GM08714 (cell line): ENCODE results near the gene NPAS3.
"Not testable (repeated sequence)": the region's sequence is repeated elsewhere in the genome, so short reads cannot be mapped to it uniquely, and the experiment has no call there.

Source experiments
- H3K4me3 ChIP-seq: fragments of 200-500 bp; sonication (Bioruptor generic); 2 replicates; pipeline ENCODE4 v1.5.1; 2014; ENCODE audit warnings: mild to moderate bottlenecking, low read length, inconsistent platforms
- ZNF274 ChIP-seq: IDR thresholded peaks from 2 replicates; pipeline ENCODE4 v1.6.1; 2012; ENCODE audit warnings: mild to moderate bottlenecking, low read depth, low read length

NPAS3 gene

DNA sequence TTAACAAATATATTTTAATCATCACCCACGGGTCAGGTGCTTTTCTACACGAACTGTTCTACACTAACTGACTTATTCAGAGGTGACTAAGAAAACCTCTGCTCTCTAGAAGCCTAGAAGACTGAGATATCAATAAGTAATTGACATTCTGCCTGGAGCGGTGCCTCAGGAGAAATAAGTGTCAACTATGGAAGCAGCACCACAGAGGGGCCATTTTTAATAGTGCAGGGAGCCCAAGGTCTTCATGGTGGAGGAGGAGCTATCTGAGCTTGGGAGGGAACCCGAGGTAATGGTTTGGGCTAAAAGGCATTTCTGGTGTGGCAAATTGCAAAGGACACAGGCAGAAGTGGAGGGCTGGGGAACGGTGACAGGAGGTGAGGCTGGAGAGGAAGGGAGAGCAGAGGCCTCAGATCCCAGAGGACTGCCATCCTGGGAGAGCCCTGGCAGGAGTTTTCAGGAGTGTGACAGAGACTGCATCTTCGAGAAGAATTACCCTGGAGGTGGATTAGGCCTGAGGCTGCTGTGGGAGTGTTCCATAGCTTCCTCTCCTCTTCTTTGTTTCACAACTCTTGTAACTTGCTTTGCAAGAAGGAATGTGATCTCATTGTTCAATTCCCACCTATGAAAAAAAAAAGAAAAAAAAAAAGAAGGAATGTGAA is 123.1 kb downstream of the NPAS3 start:
- no peak for TF ChIP-seq ZNF274

DNA sequence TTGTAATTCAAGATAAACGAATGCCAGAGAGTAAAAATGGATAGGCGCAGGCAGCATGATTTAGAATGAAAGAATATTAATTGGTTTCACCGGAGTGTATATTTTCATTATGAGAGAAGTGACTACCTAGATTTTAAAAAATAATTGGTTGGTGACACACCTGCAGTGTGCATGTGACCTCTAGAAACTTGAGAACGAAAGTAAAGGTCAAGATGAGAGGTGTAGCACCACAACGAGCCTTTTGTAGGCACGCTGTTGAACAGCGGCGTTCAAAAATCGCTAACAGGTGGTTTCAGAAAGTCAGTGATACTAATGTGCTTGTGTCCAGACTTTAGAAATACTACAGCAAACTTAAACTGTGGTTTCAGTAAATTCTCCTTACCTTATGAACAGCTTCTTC is 123.8 kb downstream of the NPAS3 start:
- no peak overlapping the region for H3K4me3 ChIP-seq
- TF ChIP-seq ZNF274: no peak

More for the DNA sequence above, 123.1 kb downstream of the NPAS3 start:
- H3K4me3 ChIP-seq: no peak overlapping the region

DNA sequence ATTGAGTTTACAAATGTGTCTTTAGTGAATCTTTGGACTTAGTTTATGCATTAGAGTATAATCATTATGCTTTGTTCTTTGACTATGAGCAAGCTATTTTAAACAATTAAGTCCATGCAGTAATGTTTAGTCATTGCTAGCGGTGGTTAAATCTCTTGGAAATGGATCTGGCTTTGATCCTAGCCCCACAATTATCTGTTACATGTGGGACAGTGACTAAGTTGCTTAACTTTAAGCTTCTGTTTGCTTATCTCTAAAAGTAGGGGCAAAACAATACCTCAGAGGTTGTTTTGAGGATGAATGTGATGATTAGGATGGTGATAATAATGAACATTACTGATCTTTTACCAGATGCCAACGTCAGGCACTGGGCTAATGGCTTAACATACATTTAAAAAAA is 124.2 kb downstream of the NPAS3 start:
- H3K4me3 ChIP-seq: no peak overlapping the region
- no peak for TF ChIP-seq ZNF274

DNA sequence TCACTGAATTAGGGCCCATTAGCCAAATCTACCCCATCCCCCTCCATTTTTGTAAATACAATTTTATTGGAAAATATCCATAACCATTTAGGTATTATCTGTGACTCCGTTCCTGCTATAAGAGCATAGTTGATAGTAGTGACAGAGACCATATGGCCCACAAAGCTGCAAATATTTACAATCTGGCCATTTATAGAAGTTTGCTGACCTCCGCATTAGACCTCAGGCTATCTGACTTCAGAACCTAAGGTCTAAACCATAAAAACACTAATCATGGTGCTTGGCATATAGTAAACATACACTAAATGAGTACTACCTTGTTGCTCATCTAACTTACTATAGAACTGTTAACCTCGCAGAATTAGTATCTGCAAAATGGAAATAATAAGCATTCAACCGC is 124.8 kb downstream of the NPAS3 start:
- TF ChIP-seq ZNF274: no peak

DNA sequence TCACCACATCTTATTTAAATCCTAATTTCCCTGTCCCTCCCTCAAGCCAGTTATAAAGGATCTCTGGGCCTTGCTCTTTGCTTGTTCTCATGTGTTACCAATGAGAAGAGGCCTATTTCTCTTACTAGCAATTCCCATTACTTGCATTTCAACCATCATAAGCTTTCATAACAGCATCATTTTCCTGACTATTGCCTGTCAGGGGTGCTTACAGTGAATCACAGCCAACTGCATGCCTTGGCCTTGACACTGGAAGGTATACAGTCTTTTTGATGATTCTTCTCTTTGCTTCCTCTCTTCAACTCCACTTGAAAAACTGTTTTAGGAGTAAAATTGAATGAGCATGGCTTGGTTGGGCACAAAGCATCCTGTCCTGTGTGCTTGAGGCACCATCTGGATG is 127.0 kb downstream of the NPAS3 start:
- no peak overlapping the region for H3K4me3 ChIP-seq
- TF ChIP-seq ZNF274: no peak

More for the DNA sequence above, 124.8 kb downstream of the NPAS3 start:
- no peak overlapping the region for H3K4me3 ChIP-seq

DNA sequence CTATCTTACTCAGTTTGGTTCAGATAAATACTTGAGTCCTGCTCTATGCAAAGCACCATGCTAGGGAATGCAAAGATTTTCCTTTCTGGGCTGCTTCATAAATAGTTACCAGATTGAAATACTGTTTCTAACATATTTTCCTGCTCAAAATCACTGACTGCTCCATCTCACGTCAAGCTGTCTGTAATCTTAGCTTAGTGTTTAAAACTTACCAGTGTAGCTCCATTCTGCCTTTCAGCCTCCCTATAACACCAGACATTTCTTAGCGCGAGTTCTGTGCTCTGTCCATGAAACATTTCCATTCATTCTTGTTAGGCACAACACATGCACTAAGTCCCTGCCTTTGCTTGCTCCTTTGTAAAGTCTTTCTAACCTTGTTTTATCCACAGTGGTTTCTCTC is 129.4 kb downstream of the NPAS3 start:
- no peak overlapping the region for H3K4me3 ChIP-seq
- no peak for TF ChIP-seq ZNF274

DNA sequence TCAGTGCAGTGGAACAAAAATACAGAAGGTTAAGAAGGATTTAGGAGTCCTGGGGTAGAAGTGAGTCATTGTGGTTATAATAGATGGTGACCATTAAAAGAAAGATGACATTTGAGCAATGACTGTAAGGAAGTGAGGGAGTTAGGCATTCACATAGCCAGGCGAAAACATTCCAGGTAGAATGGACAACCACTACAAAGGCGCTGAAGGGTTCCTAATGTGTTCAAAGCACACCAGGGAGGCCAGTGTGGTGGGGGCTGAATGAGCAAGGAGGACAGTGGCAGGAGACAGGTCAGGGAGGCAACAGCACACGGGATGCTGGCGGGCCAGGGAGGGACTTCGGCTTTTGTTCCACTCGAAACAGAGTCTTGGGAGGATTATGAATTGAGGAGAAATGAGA is 129.9 kb downstream of the NPAS3 start:
- no peak overlapping the region for H3K4me3 ChIP-seq
- TF ChIP-seq ZNF274: no peak

DNA sequence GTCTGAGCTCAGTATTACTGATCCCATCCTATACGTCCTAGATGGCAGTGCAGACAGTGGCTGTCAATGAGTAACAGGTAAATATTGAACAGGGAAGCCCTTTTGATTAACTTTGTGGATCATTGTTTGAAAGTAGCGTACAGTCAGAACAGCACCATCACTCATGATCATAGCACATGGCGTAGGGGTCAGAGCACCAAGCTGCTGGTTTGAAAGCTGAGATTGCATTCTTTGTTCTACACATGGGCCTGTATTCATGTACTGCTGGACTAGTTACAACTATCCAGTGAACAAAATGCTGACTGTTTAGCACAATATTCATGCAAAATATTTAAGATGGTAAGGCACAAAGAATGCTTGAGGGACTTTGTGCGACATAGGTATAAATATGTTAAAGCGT is 131.8 kb downstream of the NPAS3 start:
- H3K4me3 ChIP-seq: no peak overlapping the region
- TF ChIP-seq ZNF274: no peak

DNA sequence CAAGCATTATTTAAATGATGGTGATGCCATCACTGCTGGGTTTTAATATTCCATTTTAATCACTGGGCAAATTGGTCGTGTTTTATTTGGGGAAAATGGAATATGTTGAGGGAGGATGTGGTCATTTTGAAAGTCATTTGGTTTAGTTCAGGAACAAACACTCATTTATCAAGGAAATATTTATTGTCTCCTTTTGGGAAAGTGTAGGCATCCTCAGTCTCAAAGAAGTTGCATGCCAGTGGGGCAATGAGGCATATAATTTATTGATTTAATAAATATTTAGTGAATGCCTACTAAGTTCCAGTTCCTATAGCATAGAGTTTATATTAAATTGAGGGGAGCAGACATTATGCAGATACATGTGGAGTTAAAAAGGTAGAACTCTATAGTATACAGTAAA is 134.3 kb downstream of the NPAS3 start:
- TF ChIP-seq ZNF274: no peak
- H3K4me3 ChIP-seq: no peak overlapping the region

DNA sequence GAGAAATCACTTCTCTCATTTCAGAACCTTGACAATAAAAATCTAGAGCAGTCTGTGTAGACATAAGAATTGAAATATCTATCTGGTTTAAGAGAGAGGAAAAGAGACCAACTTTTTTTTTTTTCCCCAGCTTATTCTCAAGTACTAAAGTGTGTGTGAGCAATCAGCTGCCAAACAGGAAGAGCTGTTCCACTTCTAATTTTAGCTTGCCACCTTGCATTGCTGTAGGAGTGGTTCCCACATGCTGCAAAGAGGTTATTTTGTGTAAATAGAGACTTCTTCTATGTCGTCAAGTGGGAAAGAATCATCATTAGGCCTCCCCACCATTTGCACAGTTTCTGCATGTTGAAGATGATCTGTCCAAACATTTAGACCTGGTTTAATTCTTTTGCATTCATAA is 142.6 kb downstream of the NPAS3 start:
- no peak overlapping the region for H3K4me3 ChIP-seq
- TF ChIP-seq ZNF274: no peak

DNA sequence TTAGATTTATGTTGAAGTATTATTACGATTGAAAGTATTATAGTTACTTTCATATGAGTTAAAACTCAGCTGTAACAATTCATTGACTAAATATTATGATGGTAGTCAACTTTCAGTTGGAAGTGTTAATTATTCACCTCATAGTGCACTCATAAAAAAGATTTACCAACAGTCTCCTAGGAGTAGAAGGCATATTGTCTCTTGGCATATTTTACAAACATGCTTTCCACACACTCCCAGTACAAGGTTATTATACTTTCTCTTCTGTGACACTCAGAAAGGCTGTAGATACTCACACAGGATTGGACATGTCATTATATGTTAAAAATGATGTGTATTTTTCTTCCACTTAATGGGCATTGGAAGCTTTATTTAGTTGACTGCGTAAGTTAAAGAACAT is 147.1 kb downstream of the NPAS3 start:
- TF ChIP-seq ZNF274: no peak
- H3K4me3 ChIP-seq: no peak overlapping the region

DNA sequence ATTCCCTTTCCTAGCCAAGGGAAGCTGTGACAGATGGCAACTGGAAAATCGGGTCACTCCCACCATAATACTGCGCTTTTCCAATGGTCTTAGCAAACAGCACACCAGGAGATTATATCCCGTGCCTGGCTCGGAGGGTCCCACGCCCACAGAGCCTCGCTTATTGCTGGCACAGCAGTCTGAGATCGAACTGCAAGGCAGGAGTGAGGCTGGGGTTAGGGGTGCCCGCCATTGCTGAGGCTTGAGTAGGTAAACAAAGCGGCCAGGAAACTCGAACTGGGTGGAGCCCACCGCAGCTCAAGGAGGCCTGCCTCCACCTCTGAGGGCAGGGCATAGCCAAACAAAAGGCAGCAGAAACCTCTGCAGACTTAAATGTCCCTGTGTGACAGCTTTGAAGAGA is 149.6 kb downstream of the NPAS3 start:
- not testable (repeated sequence) for H3K4me3 ChIP-seq

DNA sequence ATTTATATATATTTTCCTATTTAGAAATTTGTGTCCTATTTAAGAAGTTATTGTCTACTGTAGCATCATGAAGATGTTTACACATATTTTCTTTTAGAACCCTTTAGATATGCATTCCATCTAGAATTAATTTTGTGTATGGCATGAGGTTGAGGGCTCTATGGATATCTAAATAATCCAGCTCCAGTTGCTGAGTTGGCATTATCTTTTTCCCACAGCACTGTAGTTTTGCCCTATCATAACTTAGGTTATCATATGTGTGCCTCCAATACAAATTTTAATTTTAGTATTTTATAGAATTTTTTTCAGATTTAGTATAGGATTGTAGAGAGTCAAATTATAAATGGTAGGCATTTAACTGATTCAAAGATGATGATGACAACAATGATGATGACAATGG is 159.3 kb downstream of the NPAS3 start:
- TF ChIP-seq ZNF274: no peak
- H3K4me3 ChIP-seq: no peak overlapping the region

DNA sequence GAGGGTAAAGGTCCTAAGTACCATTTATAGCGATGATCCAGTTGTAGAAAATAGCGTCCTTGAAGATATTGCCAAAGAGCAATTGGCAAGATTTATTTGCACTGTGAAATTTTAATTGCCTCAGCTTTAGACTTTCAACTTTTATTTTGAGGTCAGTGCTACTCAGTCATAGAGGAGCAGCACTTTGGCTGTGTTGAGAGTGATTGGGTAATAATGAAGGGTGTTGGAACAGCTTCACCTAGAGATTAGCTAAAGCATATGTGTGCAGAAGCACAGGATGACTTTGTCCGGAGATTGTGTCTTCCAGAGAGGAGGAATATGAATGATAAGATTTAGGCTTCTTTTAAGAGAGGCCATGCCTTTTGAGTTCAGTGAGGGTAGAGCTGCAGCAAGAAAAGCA is 164.8 kb downstream of the NPAS3 start:
- no peak overlapping the region for H3K4me3 ChIP-seq
- TF ChIP-seq ZNF274: no peak

DNA sequence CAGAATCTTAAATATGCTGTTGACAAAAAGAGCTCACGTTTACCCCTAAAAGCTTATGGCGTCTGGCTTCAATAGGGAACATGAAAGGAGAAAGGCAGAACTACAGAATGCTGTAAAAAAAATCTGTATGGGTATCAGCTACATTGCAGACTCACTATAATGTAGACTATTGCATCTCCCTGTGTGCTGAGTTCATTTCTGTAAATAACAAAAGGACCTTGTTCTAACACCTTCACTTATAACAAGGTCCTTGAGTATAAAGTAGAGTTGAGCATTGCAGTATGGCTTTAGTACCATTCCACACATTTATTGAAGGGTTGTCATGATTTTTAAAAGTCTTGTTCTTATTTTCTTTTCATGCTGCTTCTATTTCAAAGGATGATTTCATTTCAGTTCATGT is 165.3 kb downstream of the NPAS3 start:
- TF ChIP-seq ZNF274: no peak
- H3K4me3 ChIP-seq: no peak overlapping the region

DNA sequence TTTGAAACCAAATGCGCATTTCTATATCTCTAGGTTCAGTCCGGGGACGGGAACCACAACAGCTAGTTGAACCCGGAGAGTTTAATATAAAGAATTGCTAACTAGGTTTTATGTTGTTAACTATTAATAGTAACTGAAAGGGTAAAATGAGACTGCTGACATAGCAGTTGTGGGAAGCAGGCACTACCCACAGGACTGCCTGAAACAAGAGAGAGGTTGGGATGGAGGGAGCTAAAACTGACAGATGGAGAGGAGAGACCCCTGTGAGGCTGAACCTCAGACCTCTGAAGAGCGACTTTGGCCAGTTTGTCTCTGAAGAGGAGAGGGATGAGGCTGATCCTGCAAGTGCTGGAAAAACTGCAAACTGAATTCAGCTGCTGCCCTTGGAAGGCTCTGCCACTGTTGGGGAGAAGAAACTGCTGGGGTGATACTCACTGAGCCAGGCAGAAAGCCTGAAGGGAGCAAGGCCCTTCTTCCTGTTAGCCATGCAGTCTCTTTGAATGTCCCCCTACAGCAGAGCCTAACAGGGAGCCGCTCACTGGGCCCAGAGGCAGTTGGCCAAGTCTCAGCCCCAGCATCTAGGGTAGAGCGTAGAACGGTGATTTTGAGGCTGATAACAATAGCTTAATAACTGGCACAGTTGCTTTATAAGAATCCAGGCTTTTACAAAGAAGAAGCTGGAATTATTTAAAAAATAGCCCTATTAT is 172.2 kb downstream of the NPAS3 start:
- no peak for TF ChIP-seq ZNF274
- no peak overlapping the region for H3K4me3 ChIP-seq
